GM12878 (cell line): ENCODE measurements around the gene LNX2. TPM values are rescaled to one million over a fixed set of nuclear protein-coding genes. Genes with fewer than 3 reads are reported as not detected.

Experiments
- ATAC-seq: fragments of 200-7000 bp; cut with Tn5 transposase; 3 replicates; pipeline ENCODE4 v1.9.1; 2020; ENCODE audit warnings: mild to moderate bottlenecking, moderate library complexity
- BruUV-seq: library from RNA; stranded (reverse); fragments of 400-500 nt; replicated peaks from 2 replicates; lab custom pipeline; 2021; lab: Mats Ljungman, UMichigan
- CTCF ChIA-PET: fragments of 300-600 bp; sonication (Branson Sonifier 250); formaldehyde crosslinking; extraction: SDS; loops from one replicate; lab custom pipeline; 2021; ENCODE audit warnings: inconsistent platforms; lab: Yijun Ruan, JAX
- POLR2A ChIA-PET: fragments of 350-600 bp; formaldehyde crosslinking; extraction: SDS; loops from one replicate; lab custom pipeline; 2021; ENCODE audit warnings: inconsistent platforms; lab: Charles Lee
- RAD21 ChIA-PET: fragments of 300-600 bp; sonication (Branson Sonifier 250); formaldehyde crosslinking; loops from one replicate; lab custom pipeline; 2023; ENCODE audit warnings: antibody characterized with exemption; ENCODE audit not compliant: unreplicated experiment; lab: Charles Lee
- SMC1A ChIA-PET: fragments of 300-600 bp; sonication (Branson Sonifier 250); formaldehyde crosslinking; loops from one replicate; lab custom pipeline; 2023; ENCODE audit not compliant: unreplicated experiment, uncharacterized antibody; lab: Charles Lee
- DNase-seq: peaks from one replicate; pipeline ENCODE4 v3.0.0-alpha.2; 2011; ENCODE audit warnings: low read depth, low spot score
- FAIRE-seq: peaks from 3 replicates; lab custom pipeline; 2011; peaks lifted over from hg19 to GRCh38; lab: Jason Lieb, UNC
- H2AFZ ChIP-seq: 2 replicates; pipeline ENCODE4 v1.6.0; 2011; ENCODE audit warnings: low read depth, low read length, control low read depth; ENCODE audit not compliant: control insufficient read depth
- H3K27ac ChIP-seq: 2 replicates; pipeline ENCODE4 v1.5.1; 2011; ENCODE audit warnings: control low read depth; ENCODE audit not compliant: control insufficient read depth, insufficient read depth
- H3K27me3 ChIP-seq, 2 experiments: replicated peaks in 1 of 2; 2 replicates each; pipeline versions ENCODE4 v1.6.0 to v1.6.1; 2011; ENCODE audit warnings: low read length in 1 of 2; ENCODE audit not compliant: control insufficient read depth in 2 of 2, insufficient read depth in 2 of 2
- H3K36me3 ChIP-seq, 2 experiments: 2 replicates each; pipeline ENCODE4 v1.5.1; 2011; ENCODE audit warnings: low read length in 1 of 2; ENCODE audit not compliant: control insufficient read depth in 2 of 2, insufficient read depth in 2 of 2
- H3K4me1 ChIP-seq: 2 replicates; pipeline ENCODE4 v1.6.1; 2011; ENCODE audit warnings: mild to moderate bottlenecking, low read length, moderate library complexity, mixed read lengths; ENCODE audit not compliant: control insufficient read depth, insufficient read depth
- H3K4me2 ChIP-seq: 2 replicates; pipeline ENCODE4 v1.6.0; 2011; ENCODE audit warnings: control low read depth; ENCODE audit not compliant: control insufficient read depth, insufficient read depth
- H3K4me3 ChIP-seq: fragments of 200-600 bp; sonication (generic); 2 replicates; pipeline ENCODE4 v1.5.1; 2016
- H3K79me2 ChIP-seq: 2 replicates; pipeline ENCODE4 v1.6.0; 2011; ENCODE audit warnings: low read length; ENCODE audit not compliant: control insufficient read depth, insufficient read depth
- H3K9ac ChIP-seq: 2 replicates; pipeline ENCODE4 v1.8.0; 2011; ENCODE audit warnings: low read length, control low read depth, mixed read lengths; ENCODE audit not compliant: control insufficient read depth, insufficient read depth
- H3K9me3 ChIP-seq: replicated peaks from 3 replicates; pipeline ENCODE4 v1.5.1; 2011; ENCODE audit warnings: mild to moderate bottlenecking, low read length; ENCODE audit not compliant: control insufficient read depth, insufficient read depth
- H4K20me1 ChIP-seq: 2 replicates; pipeline ENCODE4 v1.6.0; 2011; ENCODE audit not compliant: control insufficient read depth, insufficient read depth
- HSF1 ChIP-seq: fragments of 150-350 bp; IDR thresholded peaks from 2 replicates; pipeline ENCODE4 v1.6.1; 2014; ENCODE audit warnings: mild to moderate bottlenecking, low read depth, low read length
- LARP7 ChIP-seq: fragments of 450-650 bp; IDR thresholded peaks from 2 replicates; pipeline ENCODE4 v1.6.1; 2017; ENCODE audit warnings: mild to moderate bottlenecking
- MTA2 ChIP-seq: fragments of 450-650 bp; IDR thresholded peaks from 2 replicates; pipeline ENCODE4 v1.6.1; 2016; ENCODE audit warnings: low read depth, mild to moderate bottlenecking, moderate library complexity
- NFYB ChIP-seq: IDR thresholded peaks from 2 replicates; pipeline ENCODE4 v1.6.1; 2011; ENCODE audit warnings: low read depth, mild to moderate bottlenecking, low read length, improper control_type of control experiment, moderate library complexity; ENCODE audit not compliant: insufficient read depth
- RB1 ChIP-seq: fragments of 450-650 bp; formaldehyde crosslinking; IDR thresholded peaks from 2 replicates; pipeline ENCODE4 v1.6.1; 2017; ENCODE audit warnings: mild to moderate bottlenecking, borderline replicate concordance
- SUPT20H ChIP-seq: IDR thresholded peaks from 2 replicates; pipeline ENCODE4 v1.6.1; 2011; ENCODE audit warnings: low read depth, mild to moderate bottlenecking, low read length, moderate library complexity, borderline replicate concordance; ENCODE audit not compliant: control insufficient read depth
- ZBED1 ChIP-seq: IDR thresholded peaks from 2 replicates; pipeline ENCODE4 v1.6.1; 2016; ENCODE audit warnings: borderline replicate concordance
- WGBS: methylation state at CpG from one replicate; pipeline ENCODE4 v1.1.6; 2016; ENCODE audit warnings: low lambda C conversion rate; ENCODE audit not compliant: insufficient replicate concordance, insufficient coverage; ENCODE audit errors: missing lambda C conversion rate; 5-methylcytosine and 5-hydroxymethylcytosine counted together
- in situ Hi-C: fragments of 300-500 bp; cut with MboI; formaldehyde crosslinking; loops from 9 replicates; pipeline ENCODE4 v1.14.3; 2018; ENCODE audit warnings: mixed read lengths
- intact Hi-C: fragments of 100-400 bp; cut with micrococcal nuclease; formaldehyde crosslinking; loops from one replicate; pipeline ENCODE4 v1.14.2; 2022; ENCODE audit not compliant: unreplicated experiment
- polyA plus RNA-seq, 11 experiments: library from polyadenylated mRNA; depleted of rRNA in 4 of 11; unstranded in 6 of 11; stranded (reverse) in 5 of 11; fragments of >200 nt; fragmentation: Nextera tagmentation in 4 of 11; fragmentation: Illumina TruSeq in 1 of 11; extraction: Ambion mirVana in 4 of 11; extraction: Trizol in 1 of 11; gene quantifications; 1 replicate in 1 of 11; 2 replicates in 10 of 11; pipeline versions ENCODE4 v1.2.1 to v1.2.3, GENCODE V29; 2011 to 2016; ENCODE audit warnings: inconsistent platforms in 2 of 11, missing spikeins in 2 of 11, low read depth in 1 of 11
- total RNA-seq, 4 experiments: library from RNA; depleted of rRNA in 3 of 4; stranded (reverse); fragments of >200 nt in 3 of 4; fragmentation: Illumina TruSeq in 1 of 4; extraction: Trizol in 1 of 4; gene quantifications; 2 replicates each; pipeline versions ENCODE4 v1.2.1 to v1.2.3, GENCODE V29; 2013 to 2021
- TF ChIP-seq, protein P1 (sequence below): fragments of 450-650 bp; IDR thresholded peaks from 2 replicates; pipeline ENCODE4 v1.6.1; 2017; ENCODE audit warnings: antibody characterized with exemption, mild to moderate bottlenecking, moderate library complexity
- TF ChIP-seq, protein P2 (sequence below): IDR thresholded peaks from 2 replicates; pipeline ENCODE4 v1.6.1; 2012; ENCODE audit warnings: mild to moderate bottlenecking, low read depth, low read length

LNX2 gene
- total and polyA plus RNA-seq, 10 of the 15 experiments (the other 5 are each of a cell fraction or from before 2014, with no cell fraction given) = 1.3 to 7.7 (median 4.4) TPM

GRCh38 chr13:27549406-27549981 lies 70.8 kb downstream of the LNX2 start:
- DNase-seq (no peak), ATAC-seq (no peak), FAIRE-seq (no peak)
- Histone ChIP-seq H3K27me3 (no peaks in the 10 kb centered on the region), H3K27ac (no peak overlapping the region), H3K36me3 (peaks cover 0 to 15% of the 10 kb centered on the region in 2 experiments; a peak in 2 of 4 replicates), H3K9ac (no peak overlapping the region), H3K9me3 (no peaks in the 10 kb centered on the region), H3K79me2 (no peaks in the 10 kb centered on the region), H3K4me2 (no peak overlapping the region), H3K4me1 (no peaks in the 10 kb centered on the region), H2AFZ (no peak overlapping the region), H3K4me3 (no peak overlapping the region), H4K20me1 (no peaks in the 10 kb centered on the region)
- 85% methylated on average over 8 of the region's 8 CpGs for WGBS
- no TSS peak for BruUV-seq
- ChIA-PET POLR2A (no interaction called here), RAD21 (no interaction called here), SMC1A (interaction anchor here (0.7 kb wide), 1 partner anchor 15 kb away, joined by 3 read pairs; no protein-coding TSS in a partner anchor), CTCF (interaction anchor here (1.1 to 1.7 kb wide), 2 partner anchors 9 to 49 kb away, joined by 3 to 5 read pairs; no protein-coding TSS in a partner anchor)
- intact Hi-C loops = no loop called here
- TF ChIP-seq LARP7 = no peak
- TF ChIP-seq HSF1 = no peak
- no peak for TF ChIP-seq SUPT20H
- TF ChIP-seq, protein P1, sequence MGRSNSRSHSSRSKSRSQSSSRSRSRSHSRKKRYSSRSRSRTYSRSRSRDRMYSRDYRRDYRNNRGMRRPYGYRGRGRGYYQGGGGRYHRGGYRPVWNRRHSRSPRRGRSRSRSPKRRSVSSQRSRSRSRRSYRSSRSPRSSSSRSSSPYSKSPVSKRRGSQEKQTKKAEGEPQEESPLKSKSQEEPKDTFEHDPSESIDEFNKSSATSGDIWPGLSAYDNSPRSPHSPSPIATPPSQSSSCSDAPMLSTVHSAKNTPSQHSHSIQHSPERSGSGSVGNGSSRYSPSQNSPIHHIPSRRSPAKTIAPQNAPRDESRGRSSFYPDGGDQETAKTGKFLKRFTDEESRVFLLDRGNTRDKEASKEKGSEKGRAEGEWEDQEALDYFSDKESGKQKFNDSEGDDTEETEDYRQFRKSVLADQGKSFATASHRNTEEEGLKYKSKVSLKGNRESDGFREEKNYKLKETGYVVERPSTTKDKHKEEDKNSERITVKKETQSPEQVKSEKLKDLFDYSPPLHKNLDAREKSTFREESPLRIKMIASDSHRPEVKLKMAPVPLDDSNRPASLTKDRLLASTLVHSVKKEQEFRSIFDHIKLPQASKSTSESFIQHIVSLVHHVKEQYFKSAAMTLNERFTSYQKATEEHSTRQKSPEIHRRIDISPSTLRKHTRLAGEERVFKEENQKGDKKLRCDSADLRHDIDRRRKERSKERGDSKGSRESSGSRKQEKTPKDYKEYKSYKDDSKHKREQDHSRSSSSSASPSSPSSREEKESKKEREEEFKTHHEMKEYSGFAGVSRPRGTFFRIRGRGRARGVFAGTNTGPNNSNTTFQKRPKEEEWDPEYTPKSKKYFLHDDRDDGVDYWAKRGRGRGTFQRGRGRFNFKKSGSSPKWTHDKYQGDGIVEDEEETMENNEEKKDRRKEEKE = no peak
- TF ChIP-seq RB1 = no peak
- TF ChIP-seq ZBED1 = no peak
- TF ChIP-seq NFYB = no peak
- no peak for TF ChIP-seq MTA2
- TF ChIP-seq, protein P2, sequence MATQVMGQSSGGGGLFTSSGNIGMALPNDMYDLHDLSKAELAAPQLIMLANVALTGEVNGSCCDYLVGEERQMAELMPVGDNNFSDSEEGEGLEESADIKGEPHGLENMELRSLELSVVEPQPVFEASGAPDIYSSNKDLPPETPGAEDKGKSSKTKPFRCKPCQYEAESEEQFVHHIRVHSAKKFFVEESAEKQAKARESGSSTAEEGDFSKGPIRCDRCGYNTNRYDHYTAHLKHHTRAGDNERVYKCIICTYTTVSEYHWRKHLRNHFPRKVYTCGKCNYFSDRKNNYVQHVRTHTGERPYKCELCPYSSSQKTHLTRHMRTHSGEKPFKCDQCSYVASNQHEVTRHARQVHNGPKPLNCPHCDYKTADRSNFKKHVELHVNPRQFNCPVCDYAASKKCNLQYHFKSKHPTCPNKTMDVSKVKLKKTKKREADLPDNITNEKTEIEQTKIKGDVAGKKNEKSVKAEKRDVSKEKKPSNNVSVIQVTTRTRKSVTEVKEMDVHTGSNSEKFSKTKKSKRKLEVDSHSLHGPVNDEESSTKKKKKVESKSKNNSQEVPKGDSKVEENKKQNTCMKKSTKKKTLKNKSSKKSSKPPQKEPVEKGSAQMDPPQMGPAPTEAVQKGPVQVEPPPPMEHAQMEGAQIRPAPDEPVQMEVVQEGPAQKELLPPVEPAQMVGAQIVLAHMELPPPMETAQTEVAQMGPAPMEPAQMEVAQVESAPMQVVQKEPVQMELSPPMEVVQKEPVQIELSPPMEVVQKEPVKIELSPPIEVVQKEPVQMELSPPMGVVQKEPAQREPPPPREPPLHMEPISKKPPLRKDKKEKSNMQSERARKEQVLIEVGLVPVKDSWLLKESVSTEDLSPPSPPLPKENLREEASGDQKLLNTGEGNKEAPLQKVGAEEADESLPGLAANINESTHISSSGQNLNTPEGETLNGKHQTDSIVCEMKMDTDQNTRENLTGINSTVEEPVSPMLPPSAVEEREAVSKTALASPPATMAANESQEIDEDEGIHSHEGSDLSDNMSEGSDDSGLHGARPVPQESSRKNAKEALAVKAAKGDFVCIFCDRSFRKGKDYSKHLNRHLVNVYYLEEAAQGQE = no peak
- in situ Hi-C loops = no loop called here
